ENCODE results near the gene FABP7.

Gene FABP7

DNA sequence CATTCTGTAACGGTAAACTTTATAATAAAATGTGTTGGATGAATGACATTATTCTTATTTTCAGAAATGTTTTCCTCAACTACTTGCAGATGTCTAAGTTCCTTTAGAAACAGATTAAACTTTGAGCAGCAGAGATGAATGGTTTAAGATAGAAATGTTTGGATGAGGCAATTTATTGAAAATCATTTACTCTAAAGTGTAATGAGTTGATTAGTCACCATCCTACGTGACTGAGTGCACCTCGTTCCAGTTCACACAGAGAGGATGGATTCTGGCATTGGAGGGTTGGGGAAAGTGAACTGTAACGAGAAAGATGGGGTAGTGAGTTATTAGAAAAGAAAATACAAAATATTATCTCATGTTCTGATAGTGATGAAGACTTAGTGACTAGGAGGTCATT is 38.2 kb downstream of the FABP7 start:
- Histone ChIP-seq H4K5ac (ENCODE audit: low read length) (no peak overlapping the region), H2BK120ac (ENCODE audit: low read depth, low read length) (no peak overlapping the region), H3K56ac (ENCODE audit: low read length) (no peak overlapping the region), H3K23ac (ENCODE audit: low read length) (no peak overlapping the region), H3K27ac (ENCODE audit: low read depth, low read length) (no peak overlapping the region), H3K4me1 (ENCODE audit: control insufficient read depth, low read depth, low read length) (no peaks in the 10 kb centered on the region), H2AK5ac (ENCODE audit: low read length) (no peak overlapping the region), H3K4ac (ENCODE audit: low read depth, low read length) (no peak overlapping the region), H3K4me3 (ENCODE audit: low read length) (no peak overlapping the region), H3K9ac (ENCODE audit: low read length) (no peak overlapping the region), H3K4me2 (ENCODE audit: low read length) (no peak overlapping the region), H3K18ac (ENCODE audit: low read length) (no peak overlapping the region), H3K36me3 (ENCODE audit: control insufficient read depth, insufficient read depth, low read length) (no peaks in the 10 kb centered on the region), H4K8ac (ENCODE audit: low read depth, low read length) (no peak overlapping the region), H2BK15ac (replicated peaks; ENCODE audit: low read depth) (no peak overlapping the region), H3K27me3 (ENCODE audit: insufficient read depth, low read length, poor library complexity) (no peaks in the 10 kb centered on the region), H3K79me2 (ENCODE audit: control insufficient read depth, insufficient read depth, low read length) (no peaks in the 10 kb centered on the region), H2BK5ac (ENCODE audit: low read length) (no peak overlapping the region), H3K79me1 (ENCODE audit: low read length) (no peaks in the 10 kb centered on the region)
- no CpG with 5 or more reads among the region's 4 CpGs for WGBS (ENCODE audit: extremely low coverage, insufficient coverage, low lambda C conversion rate)
- no peak for DNase-seq

DNA sequence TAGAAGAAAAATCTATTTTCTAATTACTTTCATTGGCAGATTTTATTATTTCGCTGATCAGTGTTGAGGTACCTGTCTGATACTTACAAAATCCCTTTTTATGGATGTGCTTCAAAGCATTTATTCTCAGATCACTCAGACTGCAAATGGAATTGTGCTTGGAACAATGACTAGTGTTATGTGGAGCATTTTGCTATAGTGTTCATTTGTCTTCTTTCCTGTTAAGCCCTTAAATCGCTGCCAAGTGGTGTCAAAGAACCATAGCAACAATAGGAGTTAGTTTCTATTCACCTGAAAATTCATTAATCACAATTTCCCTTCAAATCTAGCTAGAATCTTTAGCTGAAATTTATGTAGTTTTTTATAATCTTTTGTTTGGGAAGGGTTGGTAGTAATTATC is 39.4 kb downstream of the FABP7 start:
- Histone ChIP-seq H3K4me2 (ENCODE audit: low read length) (no peak overlapping the region), H3K18ac (ENCODE audit: low read length) (no peak overlapping the region)
- no CpG with 5 or more reads among the region's 2 CpGs for WGBS (ENCODE audit: extremely low coverage, insufficient coverage, low lambda C conversion rate)

DNA sequence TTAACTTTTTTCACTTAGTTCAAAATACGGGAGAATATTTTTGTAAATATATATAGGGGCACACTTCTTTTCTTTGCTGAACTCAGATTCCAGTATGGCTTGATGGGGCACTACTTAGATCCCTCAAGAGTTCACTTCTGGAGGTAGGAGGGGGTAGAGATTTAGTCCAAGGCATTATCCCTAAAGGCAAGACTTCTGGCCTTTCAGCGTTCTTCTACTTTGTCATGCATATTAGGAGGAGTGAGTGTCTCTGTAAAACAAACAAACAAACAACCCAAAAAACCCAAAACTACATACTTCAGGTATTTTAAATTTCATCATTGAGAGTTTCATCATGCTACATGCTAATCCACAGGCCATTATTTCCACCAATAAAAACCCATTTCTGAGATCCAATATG is 41.6 kb downstream of the FABP7 start:
- H3K23ac ChIP-seq (ENCODE audit: low read length), result no peak overlapping the region
- no peak overlapping the region for H4K8ac ChIP-seq (ENCODE audit: low read depth, low read length)
- H2AK5ac ChIP-seq (ENCODE audit: low read length), result no peak overlapping the region
- H3K36me3 ChIP-seq (ENCODE audit: control insufficient read depth, insufficient read depth, low read length), result no peaks in the 10 kb centered on the region
- H3K79me1 ChIP-seq (ENCODE audit: low read length), result no peaks in the 10 kb centered on the region
- H3K4me1 ChIP-seq (ENCODE audit: control insufficient read depth, low read depth, low read length), result no peaks in the 10 kb centered on the region
- WGBS (ENCODE audit: extremely low coverage, insufficient coverage, low lambda C conversion rate), result no CpG with 5 or more reads among the region's 2 CpGs
- H3K27me3 ChIP-seq (ENCODE audit: insufficient read depth, low read length, poor library complexity), result no peaks in the 10 kb centered on the region
- no peak overlapping the region for H2BK15ac ChIP-seq (replicated peaks; ENCODE audit: low read depth)
- H3K4ac ChIP-seq (ENCODE audit: low read depth, low read length), result no peak overlapping the region
- no peak overlapping the region for H2BK120ac ChIP-seq (ENCODE audit: low read depth, low read length)
- no peak for DNase-seq
- H3K27ac ChIP-seq (ENCODE audit: low read depth, low read length), result no peak overlapping the region
- no peak overlapping the region for H3K9ac ChIP-seq (ENCODE audit: low read length)
- no peak overlapping the region for H2BK5ac ChIP-seq (ENCODE audit: low read length)
- no peak overlapping the region for H3K18ac ChIP-seq (ENCODE audit: low read length)
- no peaks in the 10 kb centered on the region for H3K79me2 ChIP-seq (ENCODE audit: control insufficient read depth, insufficient read depth, low read length)
- no peak overlapping the region for H3K56ac ChIP-seq (ENCODE audit: low read length)
- no peak overlapping the region for H4K5ac ChIP-seq (ENCODE audit: low read length)
- no peak overlapping the region for H3K4me2 ChIP-seq (ENCODE audit: low read length)
- no peak overlapping the region for H3K4me3 ChIP-seq (ENCODE audit: low read length)

More for the DNA sequence above, 39.4 kb downstream of the FABP7 start:
- Histone ChIP-seq H3K9ac (ENCODE audit: low read length) (no peak overlapping the region), H2BK5ac (ENCODE audit: low read length) (no peak overlapping the region), H3K4me3 (ENCODE audit: low read length) (no peak overlapping the region), H3K4me1 (ENCODE audit: control insufficient read depth, low read depth, low read length) (no peaks in the 10 kb centered on the region), H4K8ac (ENCODE audit: low read depth, low read length) (no peak overlapping the region), H3K36me3 (ENCODE audit: control insufficient read depth, insufficient read depth, low read length) (no peaks in the 10 kb centered on the region), H3K79me2 (ENCODE audit: control insufficient read depth, insufficient read depth, low read length) (no peaks in the 10 kb centered on the region), H3K27me3 (ENCODE audit: insufficient read depth, low read length, poor library complexity) (no peaks in the 10 kb centered on the region), H3K27ac (ENCODE audit: low read depth, low read length) (no peak overlapping the region), H4K5ac (ENCODE audit: low read length) (no peak overlapping the region), H2AK5ac (ENCODE audit: low read length) (no peak overlapping the region), H3K79me1 (ENCODE audit: low read length) (no peaks in the 10 kb centered on the region), H2BK15ac (replicated peaks; ENCODE audit: low read depth) (no peak overlapping the region), H3K56ac (ENCODE audit: low read length) (no peak overlapping the region), H3K4ac (ENCODE audit: low read depth, low read length) (no peak overlapping the region), H2BK120ac (ENCODE audit: low read depth, low read length) (no peak overlapping the region), H3K23ac (ENCODE audit: low read length) (no peak overlapping the region)
- no peak for DNase-seq

DNA sequence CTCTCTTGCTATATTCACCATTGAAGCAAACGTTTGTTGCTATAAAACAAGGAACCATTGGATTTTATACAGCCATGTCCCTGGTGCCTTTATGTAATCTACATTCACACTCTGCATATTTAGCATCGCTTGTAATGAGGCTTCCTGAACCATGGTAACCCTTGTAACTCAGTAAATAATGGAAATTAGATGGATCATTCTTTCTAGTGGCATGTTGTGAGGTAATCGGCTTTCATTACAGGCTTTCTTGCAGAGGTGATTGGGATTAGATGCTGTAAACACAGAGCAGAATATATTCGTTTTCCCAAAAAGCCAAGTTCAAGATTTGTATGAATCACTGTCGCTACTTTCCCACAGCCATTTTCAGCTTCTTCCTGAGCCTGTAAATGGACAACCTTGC is 45.6 kb downstream of the FABP7 start:
- Histone ChIP-seq H3K4me2 (ENCODE audit: low read length) (no peak overlapping the region), H3K4ac (ENCODE audit: low read depth, low read length) (no peak overlapping the region), H3K9ac (ENCODE audit: low read length) (no peak overlapping the region), H3K27ac (ENCODE audit: low read depth, low read length) (no peak overlapping the region), H3K56ac (ENCODE audit: low read length) (no peak overlapping the region), H3K79me1 (ENCODE audit: low read length) (no peaks in the 10 kb centered on the region), H3K18ac (ENCODE audit: low read length) (no peak overlapping the region), H3K36me3 (ENCODE audit: control insufficient read depth, insufficient read depth, low read length) (no peaks in the 10 kb centered on the region), H4K5ac (ENCODE audit: low read length) (no peak overlapping the region), H3K23ac (ENCODE audit: low read length) (no peak overlapping the region), H3K27me3 (ENCODE audit: insufficient read depth, low read length, poor library complexity) (no peaks in the 10 kb centered on the region), H3K4me3 (ENCODE audit: low read length) (no peak overlapping the region), H2BK120ac (ENCODE audit: low read depth, low read length) (no peak overlapping the region), H2AK5ac (ENCODE audit: low read length) (no peak overlapping the region), H3K79me2 (ENCODE audit: control insufficient read depth, insufficient read depth, low read length) (no peaks in the 10 kb centered on the region), H2BK15ac (replicated peaks; ENCODE audit: low read depth) (no peak overlapping the region), H3K4me1 (ENCODE audit: control insufficient read depth, low read depth, low read length) (no peaks in the 10 kb centered on the region), H4K8ac (ENCODE audit: low read depth, low read length) (no peak overlapping the region), H2BK5ac (ENCODE audit: low read length) (no peak overlapping the region)
- WGBS (ENCODE audit: extremely low coverage, insufficient coverage, low lambda C conversion rate), result no CpG with 5 or more reads among the region's 5 CpGs
- peak; percentile 47 for DNase-seq

DNA sequence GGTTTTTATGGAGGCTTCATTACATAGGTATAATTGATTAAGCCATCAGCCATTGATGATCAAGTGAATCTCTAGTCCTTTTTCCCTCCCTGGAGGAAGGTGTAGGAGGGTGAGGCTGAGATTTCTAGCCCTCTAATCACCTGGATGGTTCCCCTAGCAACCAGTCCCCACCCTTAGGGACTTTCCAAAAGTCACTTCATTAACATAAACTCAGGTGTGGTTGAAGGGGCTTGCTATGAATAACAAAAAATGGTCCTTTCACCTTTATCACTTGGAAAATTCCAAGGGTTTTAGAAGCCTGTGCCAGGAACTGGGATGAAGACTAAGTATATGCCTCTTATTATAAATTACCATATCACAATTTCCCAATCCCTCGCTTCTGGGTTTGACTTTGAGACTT is 49.9 kb downstream of the FABP7 start:
- H2AK5ac ChIP-seq (ENCODE audit: low read length), result no peak overlapping the region
- no peak overlapping the region for H2BK15ac ChIP-seq (replicated peaks; ENCODE audit: low read depth)
- no peaks in the 10 kb centered on the region for H3K27me3 ChIP-seq (ENCODE audit: insufficient read depth, low read length, poor library complexity)
- no CpG with 5 or more reads among the region's 1 CpG for WGBS (ENCODE audit: extremely low coverage, insufficient coverage, low lambda C conversion rate)
- H2BK5ac ChIP-seq (ENCODE audit: low read length), result no peak overlapping the region
- no peak overlapping the region for H3K4ac ChIP-seq (ENCODE audit: low read depth, low read length)
- no peak overlapping the region for H3K9ac ChIP-seq (ENCODE audit: low read length)
- H3K27ac ChIP-seq (ENCODE audit: low read depth, low read length), result no peak overlapping the region
- no peak overlapping the region for H3K4me3 ChIP-seq (ENCODE audit: low read length)
- H4K5ac ChIP-seq (ENCODE audit: low read length), result no peak overlapping the region
- no peak overlapping the region for H4K8ac ChIP-seq (ENCODE audit: low read depth, low read length)
- no peaks in the 10 kb centered on the region for H3K79me2 ChIP-seq (ENCODE audit: control insufficient read depth, insufficient read depth, low read length)
- no peak for DNase-seq
- no peak overlapping the region for H2BK120ac ChIP-seq (ENCODE audit: low read depth, low read length)
- no peak overlapping the region for H3K56ac ChIP-seq (ENCODE audit: low read length)
- H3K4me2 ChIP-seq (ENCODE audit: low read length), result no peak overlapping the region
- no peaks in the 10 kb centered on the region for H3K4me1 ChIP-seq (ENCODE audit: control insufficient read depth, low read depth, low read length)
- H3K36me3 ChIP-seq (ENCODE audit: control insufficient read depth, insufficient read depth, low read length), result no peaks in the 10 kb centered on the region
- no peaks in the 10 kb centered on the region for H3K79me1 ChIP-seq (ENCODE audit: low read length)
- H3K18ac ChIP-seq (ENCODE audit: low read length), result no peak overlapping the region
- H3K23ac ChIP-seq (ENCODE audit: low read length), result no peak overlapping the region

DNA sequence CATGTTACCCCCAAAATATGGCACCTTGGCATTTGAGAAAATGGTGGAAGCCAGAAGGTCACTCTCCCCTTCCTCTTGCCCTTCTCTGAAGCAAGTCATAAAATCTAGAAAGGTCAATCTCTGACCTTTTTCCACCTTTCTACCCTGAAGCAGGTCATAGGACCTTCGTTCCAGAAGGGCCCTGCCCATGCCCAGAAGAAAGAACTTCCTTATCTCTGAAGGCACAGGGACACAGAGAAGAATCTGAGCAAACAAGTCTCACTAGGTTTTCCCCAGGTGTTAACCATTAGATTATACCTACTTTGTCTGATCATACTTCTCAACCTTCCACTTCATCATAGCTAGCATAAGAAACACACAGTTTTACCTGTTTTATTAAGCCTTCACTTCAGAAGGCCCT is 52.0 kb downstream of the FABP7 start:
- no peak overlapping the region for H2BK5ac ChIP-seq (ENCODE audit: low read length)
- no peak overlapping the region for H2BK15ac ChIP-seq (replicated peaks; ENCODE audit: low read depth)
- H2AK5ac ChIP-seq (ENCODE audit: low read length), result no peak overlapping the region
- no peak overlapping the region for H3K9ac ChIP-seq (ENCODE audit: low read length)
- WGBS (ENCODE audit: extremely low coverage, insufficient coverage, low lambda C conversion rate), result no CpG with 5 or more reads among the region's 1 CpG
- H3K27me3 ChIP-seq (ENCODE audit: insufficient read depth, low read length, poor library complexity), result no peaks in the 10 kb centered on the region
- H4K5ac ChIP-seq (ENCODE audit: low read length), result no peak overlapping the region
- H3K18ac ChIP-seq (ENCODE audit: low read length), result no peak overlapping the region
- H3K4ac ChIP-seq (ENCODE audit: low read depth, low read length), result no peak overlapping the region
- no peak overlapping the region for H2BK120ac ChIP-seq (ENCODE audit: low read depth, low read length)
- no peak overlapping the region for H4K8ac ChIP-seq (ENCODE audit: low read depth, low read length)
- no peak overlapping the region for H3K56ac ChIP-seq (ENCODE audit: low read length)
- no peaks in the 10 kb centered on the region for H3K36me3 ChIP-seq (ENCODE audit: control insufficient read depth, insufficient read depth, low read length)
- no peak overlapping the region for H3K23ac ChIP-seq (ENCODE audit: low read length)
- no peaks in the 10 kb centered on the region for H3K79me2 ChIP-seq (ENCODE audit: control insufficient read depth, insufficient read depth, low read length)
- H3K4me2 ChIP-seq (ENCODE audit: low read length), result no peak overlapping the region
- no peaks in the 10 kb centered on the region for H3K79me1 ChIP-seq (ENCODE audit: low read length)
- H3K4me1 ChIP-seq (ENCODE audit: control insufficient read depth, low read depth, low read length), result no peaks in the 10 kb centered on the region
- no peak for DNase-seq
- no peak overlapping the region for H3K4me3 ChIP-seq (ENCODE audit: low read length)
- no peak overlapping the region for H3K27ac ChIP-seq (ENCODE audit: low read depth, low read length)

Measured in mesendoderm (in vitro differentiated cells).